ENCODE measurements around the gene FPGS.

Gene FPGS

GRCh38 chr9:127781806-127782205, 20.9 kb upstream of the FPGS start:
- H3F3A ChIP-seq (ENCODE audit: insufficient read depth, low read length): 0 out of 2 replicates have a peak, but pooled peaks cover 4% of the 10 kb centered on the region
- H3K36me3 ChIP-seq (ENCODE audit: insufficient read depth, low read length): peaks cover 9% of the 10 kb centered on the region; the same call in 1 of the 2 replicates
- H3K27ac ChIP-seq (ENCODE audit: low read depth, low read length, poor library complexity, severe bottlenecking): peak overlapping the region; percentile 95
- no peaks in the 10 kb centered on the region for H3K27me3 ChIP-seq (ENCODE audit: insufficient read depth, low read length)
- H2AFZ ChIP-seq (ENCODE audit: low read length): no peak overlapping the region
- TF ChIP-seq EZH2 (IDR thresholded peaks at IDR 0.05; ENCODE audit: borderline replicate concordance, low read length): no peak
- TF ChIP-seq CTCF (IDR thresholded peaks at IDR 0.05; ENCODE audit: low read length): no peak
- H4K20me1 ChIP-seq (ENCODE audit: insufficient read depth, low read length): no peaks in the 10 kb centered on the region
- H3K4me3 ChIP-seq (ENCODE audit: low read depth, low read length, poor library complexity, severe bottlenecking): no peak overlapping the region
- H3K9ac ChIP-seq (ENCODE audit: low read length): no peak overlapping the region
- no peaks in the 10 kb centered on the region for H3K9me2 ChIP-seq (ENCODE audit: low read depth, low read length)
- peaks cover 3% of the 10 kb centered on the region; the same call in 1 of the 2 replicates for H3K79me2 ChIP-seq (ENCODE audit: insufficient read depth, low read length)
- no peak overlapping the region for H3K4me2 ChIP-seq (ENCODE audit: low read length)
- peaks cover 65% of the 10 kb centered on the region for H3K4me1 ChIP-seq (ENCODE audit: insufficient read depth, low read length, severe bottlenecking)
- no peaks in the 10 kb centered on the region for H3K9me3 ChIP-seq (ENCODE audit: low read length)

- H3K27me3 ChIP-seq (ENCODE audit: insufficient read depth, low read length): no peaks in the 10 kb centered on the region
- peaks cover 24% of the 10 kb centered on the region for H3K36me3 ChIP-seq (ENCODE audit: insufficient read depth, low read length)
- H3K9ac ChIP-seq (ENCODE audit: low read length): peak overlapping the region; percentile 25; the same call in 1 of the 2 replicates
- peaks cover 63% of the 10 kb centered on the region for H3K4me1 ChIP-seq (ENCODE audit: insufficient read depth, low read length, severe bottlenecking)
- H3K27ac ChIP-seq (ENCODE audit: low read depth, low read length, poor library complexity, severe bottlenecking): peak overlapping the region; percentile 85
- 0 out of 2 replicates have a peak, but pooled peaks cover 4% of the 10 kb centered on the region for H3F3A ChIP-seq (ENCODE audit: insufficient read depth, low read length)
- H3K79me2 ChIP-seq (ENCODE audit: insufficient read depth, low read length): peaks cover 10% of the 10 kb centered on the region; the same call in 1 of the 2 replicates
- H2AFZ ChIP-seq (ENCODE audit: low read length): no peak overlapping the region
- no peak for TF ChIP-seq CTCF (IDR thresholded peaks at IDR 0.05; ENCODE audit: low read length)
- TF ChIP-seq EZH2 (IDR thresholded peaks at IDR 0.05; ENCODE audit: borderline replicate concordance, low read length): no peak
- H4K20me1 ChIP-seq (ENCODE audit: insufficient read depth, low read length): no peaks in the 10 kb centered on the region
- peak overlapping the region; percentile 2 for H3K4me3 ChIP-seq (ENCODE audit: low read depth, low read length, poor library complexity, severe bottlenecking)
- H3K9me2 ChIP-seq (ENCODE audit: low read depth, low read length): no peaks in the 10 kb centered on the region
- peak overlapping the region; percentile 72; the same call in 1 of the 2 replicates for H3K4me2 ChIP-seq (ENCODE audit: low read length)
- H3K9me3 ChIP-seq (ENCODE audit: low read length): no peaks in the 10 kb centered on the region
These were observed 19.3 kb upstream of the FPGS start for GRCh38 chr9:127783111-127784008.

GRCh38 chr9:127785023-127785932, 17.4 kb upstream of the FPGS start:
- H3K9me3 ChIP-seq (ENCODE audit: low read length): no peaks in the 10 kb centered on the region
- peak overlapping the region; percentile 85 for H3K27ac ChIP-seq (ENCODE audit: low read depth, low read length, poor library complexity, severe bottlenecking)
- no peak overlapping the region for H2AFZ ChIP-seq (ENCODE audit: low read length)
- peak overlapping the region; percentile 50; the same call in 1 of the 2 replicates for H3K9ac ChIP-seq (ENCODE audit: low read length)
- peak overlapping the region; percentile 100 for H3K4me3 ChIP-seq (ENCODE audit: low read depth, low read length, poor library complexity, severe bottlenecking)
- peaks cover 10% of the 10 kb centered on the region; the same call in 1 of the 2 replicates for H3K79me2 ChIP-seq (ENCODE audit: insufficient read depth, low read length)
- no peaks in the 10 kb centered on the region for H4K20me1 ChIP-seq (ENCODE audit: insufficient read depth, low read length)
- no peaks in the 10 kb centered on the region for H3K27me3 ChIP-seq (ENCODE audit: insufficient read depth, low read length)
- H3F3A ChIP-seq (ENCODE audit: insufficient read depth, low read length): 0 out of 2 replicates have a peak, but pooled peaks cover 4% of the 10 kb centered on the region
- H3K4me1 ChIP-seq (ENCODE audit: insufficient read depth, low read length, severe bottlenecking): peaks cover 44% of the 10 kb centered on the region
- H3K36me3 ChIP-seq (ENCODE audit: insufficient read depth, low read length): peaks cover 43% of the 10 kb centered on the region
- TF ChIP-seq EZH2 (IDR thresholded peaks at IDR 0.05; ENCODE audit: borderline replicate concordance, low read length) (no peak), CTCF (IDR thresholded peaks at IDR 0.05; ENCODE audit: low read length) (peak; percentile 87)
- no peaks in the 10 kb centered on the region for H3K9me2 ChIP-seq (ENCODE audit: low read depth, low read length)
- H3K4me2 ChIP-seq (ENCODE audit: low read length): peak overlapping the region; percentile 72
